GM10266 (cell line): ENCODE measurements around the gene PDE3B.

Experiments
- DNase-seq: peaks from one replicate; pipeline ENCODE4 v3.0.0; 2012; ENCODE audit errors: extremely low spot score
- TF ChIP-seq, protein P1 (sequence below): IDR thresholded peaks from 2 replicates; pipeline ENCODE4 v1.5.1; 2012; ENCODE audit warnings: mild to moderate bottlenecking, low read depth; ENCODE audit not compliant: control insufficient read depth, insufficient read depth; ENCODE audit errors: missing control alignments

Gene PDE3B

GRCh38 chr11:14617241-14618027 lies 26.2 kb upstream of the PDE3B start:
- TF ChIP-seq, protein P1, sequence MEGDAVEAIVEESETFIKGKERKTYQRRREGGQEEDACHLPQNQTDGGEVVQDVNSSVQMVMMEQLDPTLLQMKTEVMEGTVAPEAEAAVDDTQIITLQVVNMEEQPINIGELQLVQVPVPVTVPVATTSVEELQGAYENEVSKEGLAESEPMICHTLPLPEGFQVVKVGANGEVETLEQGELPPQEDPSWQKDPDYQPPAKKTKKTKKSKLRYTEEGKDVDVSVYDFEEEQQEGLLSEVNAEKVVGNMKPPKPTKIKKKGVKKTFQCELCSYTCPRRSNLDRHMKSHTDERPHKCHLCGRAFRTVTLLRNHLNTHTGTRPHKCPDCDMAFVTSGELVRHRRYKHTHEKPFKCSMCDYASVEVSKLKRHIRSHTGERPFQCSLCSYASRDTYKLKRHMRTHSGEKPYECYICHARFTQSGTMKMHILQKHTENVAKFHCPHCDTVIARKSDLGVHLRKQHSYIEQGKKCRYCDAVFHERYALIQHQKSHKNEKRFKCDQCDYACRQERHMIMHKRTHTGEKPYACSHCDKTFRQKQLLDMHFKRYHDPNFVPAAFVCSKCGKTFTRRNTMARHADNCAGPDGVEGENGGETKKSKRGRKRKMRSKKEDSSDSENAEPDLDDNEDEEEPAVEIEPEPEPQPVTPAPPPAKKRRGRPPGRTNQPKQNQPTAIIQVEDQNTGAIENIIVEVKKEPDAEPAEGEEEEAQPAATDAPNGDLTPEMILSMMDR, result no peak
- no peak for DNase-seq

DNA sequence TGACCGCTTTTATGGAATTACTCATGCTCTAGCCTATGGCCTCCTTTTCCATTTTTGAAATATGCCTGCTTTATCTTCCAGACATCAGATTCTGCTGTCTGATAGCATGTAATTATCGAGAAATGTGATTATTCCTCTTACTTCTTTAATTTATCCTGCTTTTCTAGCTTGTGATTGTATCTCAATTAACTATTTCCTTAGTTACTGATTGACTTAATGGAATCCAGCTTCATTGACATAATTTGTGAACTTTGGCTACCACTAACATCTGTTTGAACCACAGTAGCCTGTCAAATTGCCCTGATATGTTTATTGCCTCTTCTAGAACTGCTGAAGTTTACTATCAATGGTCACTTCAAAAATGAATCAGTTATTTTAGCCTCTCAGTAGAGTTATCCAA lies 25.5 kb upstream of the PDE3B start:
- TF ChIP-seq, protein P1, result no peak

DNA sequence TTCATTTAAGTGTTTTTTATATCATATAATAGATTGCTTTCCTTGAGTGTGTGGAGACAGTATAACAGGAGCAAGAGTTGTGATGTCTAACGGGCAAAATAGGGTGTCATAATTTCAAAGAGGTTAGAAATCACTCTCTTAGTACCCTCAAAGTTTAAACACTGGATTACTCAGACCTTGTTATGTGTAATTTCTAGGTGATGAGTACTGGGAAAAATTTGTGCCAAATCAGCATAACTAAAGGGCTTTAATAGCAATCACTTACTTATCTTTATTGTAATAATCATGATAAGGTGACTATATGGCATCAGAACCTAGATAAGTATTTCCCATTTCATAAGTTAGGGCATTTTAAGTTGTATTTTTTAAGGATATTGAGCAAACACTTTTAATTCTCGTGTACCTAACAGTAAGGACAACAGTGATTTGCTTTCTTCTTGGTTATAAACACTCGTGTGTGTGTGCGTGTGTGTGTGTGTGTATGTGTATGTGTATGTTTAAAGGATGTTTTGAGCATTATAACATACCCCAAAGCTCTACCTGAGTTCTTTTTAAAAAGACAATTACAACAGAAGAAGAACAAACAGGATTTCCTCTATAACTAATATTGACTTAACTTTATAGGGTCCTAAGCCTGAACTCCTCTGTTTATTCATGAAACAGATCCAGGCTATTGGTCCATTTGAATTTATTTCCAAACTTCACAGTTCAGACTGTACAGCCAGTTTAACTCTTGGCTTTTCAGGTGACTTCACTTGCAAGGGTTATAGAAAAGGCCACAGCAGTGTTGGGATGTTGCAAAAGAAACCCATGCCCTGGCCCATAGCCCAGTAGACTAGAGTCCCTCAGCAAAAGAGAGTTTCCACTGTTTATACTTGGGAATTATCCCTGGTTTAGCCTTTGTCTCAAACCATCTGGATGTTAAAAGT lies 23.7 kb upstream of the PDE3B start:
- no peak for DNase-seq
- TF ChIP-seq, protein P1, result no peak

More for the DNA sequence above, 25.5 kb upstream of the PDE3B start:
- no peak for DNase-seq

GRCh38 chr11:14622223-14622954 lies 21.2 kb upstream of the PDE3B start:
- TF ChIP-seq, protein P1, result no peak
- no peak for DNase-seq

DNA sequence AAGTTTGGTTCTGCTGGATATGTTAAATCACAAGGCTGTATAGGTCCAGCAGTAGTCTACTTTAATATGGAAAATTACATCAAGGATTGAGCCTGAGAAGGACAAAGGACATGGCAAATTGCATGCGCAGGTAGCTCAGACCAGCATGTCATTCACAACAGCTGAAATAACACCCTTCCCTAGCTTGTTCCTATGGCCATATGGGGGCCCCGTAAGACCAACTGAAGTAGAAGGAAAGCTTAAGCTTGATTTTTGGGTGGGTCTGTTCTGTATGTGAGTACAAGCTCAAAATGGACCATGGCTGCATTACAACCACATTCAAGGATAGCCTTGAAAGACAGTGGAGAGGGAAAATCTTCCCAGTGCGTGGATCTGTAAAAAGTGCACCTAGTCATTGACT lies 20.6 kb upstream of the PDE3B start:
- DNase-seq, result no peak
- TF ChIP-seq, protein P1, result peak; percentile 8

GRCh38 chr11:14625586-14626205 lies 17.9 kb upstream of the PDE3B start:
- no peak for DNase-seq
- TF ChIP-seq, protein P1, result no peak
